Stimulated activated CD8-positive, alpha-beta memory T cell treated with anti-CD3 and anti-CD28 coated beads, Interleukin-2, amount 100 ng/mL, for 48 hours (primary cell): ENCODE data around the gene RANBP2.

Experiments used
- DNase-seq, 2 donors: peaks; one replicate each; pipeline ENCODE4 v3.0.0-alpha.2; 2020; ENCODE audit warnings: low read depth in 2 of 2

Gene RANBP2

DNA sequence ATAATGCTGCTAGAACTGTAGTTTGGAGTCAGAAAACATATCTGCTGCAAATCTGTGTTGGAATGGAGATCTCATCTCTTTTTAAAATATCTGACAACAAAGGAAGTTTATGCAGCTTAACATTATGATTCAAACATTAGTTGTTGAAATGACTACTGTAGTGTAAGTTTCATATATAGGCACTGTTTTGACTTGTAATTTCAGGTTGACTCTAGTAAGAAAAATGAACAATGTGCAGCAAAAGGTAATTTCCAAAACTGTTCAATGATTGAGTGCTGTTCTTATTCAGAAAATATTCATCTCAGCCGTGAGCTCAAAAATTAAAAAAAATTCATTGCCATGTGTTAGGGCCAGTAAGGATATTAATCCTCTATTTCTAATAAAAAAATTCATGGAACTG lies 115.8 kb downstream of the RANBP2 start:
- no peak for DNase-seq
